Neural progenitor cell (in vitro differentiated cells): Measurements from ENCODE around the gene CGN. TPM values are rescaled to one million over a fixed set of nuclear protein-coding genes. Genes with fewer than 3 reads are reported as not detected.

Experiments used
- DNase-seq: peaks from one replicate; pipeline ENCODE4 v3.0.0-alpha.2; 2016; ENCODE audit warnings: low spot score
- H2AFZ ChIP-seq: fragments of 200-600 bp; sonication (generic); replicated peaks from 2 replicates; pipeline ENCODE4 v1.6.1; 2016; ENCODE audit warnings: antibody characterized with exemption
- H3F3A ChIP-seq: fragments of 200-600 bp; sonication (generic); 2 replicates; pipeline ENCODE4 v1.6.1; 2016; ENCODE audit warnings: antibody characterized with exemption, low read depth
- H3K27ac ChIP-seq: fragments of 200-600 bp; sonication (generic); 2 replicates; pipeline ENCODE4 v1.5.1; 2016; ENCODE audit warnings: mild to moderate bottlenecking
- H3K27me3 ChIP-seq: fragments of 200-600 bp; sonication (generic); 2 replicates; pipeline ENCODE4 v1.6.1; 2016; ENCODE audit warnings: mild to moderate bottlenecking, moderate library complexity
- H3K36me3 ChIP-seq: fragments of 200-600 bp; sonication (generic); 2 replicates; pipeline ENCODE4 v1.5.1; 2016
- H3K4me1 ChIP-seq: fragments of 200-600 bp; sonication (generic); 2 replicates; pipeline ENCODE4 v1.6.1; 2016; ENCODE audit warnings: mixed run types
- H3K4me2 ChIP-seq: fragments of 200-600 bp; sonication (generic); 2 replicates; pipeline ENCODE4 v1.6.1; 2016
- H3K4me3 ChIP-seq: fragments of 200-600 bp; sonication (generic); 2 replicates; pipeline ENCODE4 v1.5.1; 2016
- H3K79me2 ChIP-seq: fragments of 200-600 bp; sonication (generic); 2 replicates; pipeline ENCODE4 v1.6.1; 2016; ENCODE audit warnings: low read depth
- H3K9ac ChIP-seq: fragments of 200-600 bp; sonication (generic); 2 replicates; pipeline ENCODE4 v1.6.1; 2016
- H3K9me3 ChIP-seq: fragments of 200-600 bp; sonication (generic); 2 replicates; pipeline ENCODE4 v1.5.1; 2016; ENCODE audit warnings: low read depth
- H4K20me1 ChIP-seq: fragments of 200-600 bp; sonication (generic); 2 replicates; pipeline ENCODE4 v1.6.1; 2016; ENCODE audit warnings: low read depth
- H3K27ac Mint-ChIP-seq: 3 replicates; pipeline ENCODE4 v1.8.0; 2021; ENCODE audit warnings: mixed read lengths
- H3K27me3 Mint-ChIP-seq: 2 replicates; pipeline ENCODE4 v1.8.0; 2022; ENCODE audit warnings: low read depth, mild to moderate bottlenecking, inconsistent platforms, moderate library complexity, mixed read lengths; ENCODE audit not compliant: insufficient read depth
- H3K36me3 Mint-ChIP-seq: 3 replicates; pipeline ENCODE4 v1.8.0; 2021; ENCODE audit warnings: mixed read lengths
- H3K4me1 Mint-ChIP-seq: 3 replicates; pipeline ENCODE4 v1.8.0; 2021; ENCODE audit warnings: mixed read lengths
- H3K4me3 Mint-ChIP-seq: 3 replicates; pipeline ENCODE4 v1.8.0; 2021; ENCODE audit warnings: mild to moderate bottlenecking, moderate library complexity, mixed read lengths
- H3K9me3 Mint-ChIP-seq: 3 replicates; pipeline ENCODE4 v1.8.0; 2020; ENCODE audit warnings: mixed read lengths
- EZH2 ChIP-seq: fragments of 200-600 bp; sonication (generic); IDR thresholded peaks from 2 replicates; pipeline ENCODE4 v1.6.1; 2017; ENCODE audit warnings: antibody characterized with exemption, mild to moderate bottlenecking, moderate library complexity
- EZH2phosphoT487 ChIP-seq: fragments of 200-600 bp; sonication (generic); IDR thresholded peaks from 2 replicates; pipeline ENCODE4 v1.6.1; 2017; ENCODE audit warnings: antibody characterized with exemption
- total RNA-seq: library from RNA; depleted of rRNA; stranded (reverse); fragments of >200 nt; gene quantifications from 2 replicates; pipeline ENCODE4 v1.2.3, GENCODE V29; 2015; ENCODE audit warnings: low replicate concordance
- TF ChIP-seq, protein P1 (sequence below): fragments of 200-600 bp; sonication (generic); IDR thresholded peaks from 2 replicates; pipeline ENCODE4 v1.5.1; 2017; ENCODE audit warnings: antibody characterized with exemption, mild to moderate bottlenecking

Gene CGN
- total RNA-seq, 1 donor from 2014 or later, result 5.4 TPM

DNA sequence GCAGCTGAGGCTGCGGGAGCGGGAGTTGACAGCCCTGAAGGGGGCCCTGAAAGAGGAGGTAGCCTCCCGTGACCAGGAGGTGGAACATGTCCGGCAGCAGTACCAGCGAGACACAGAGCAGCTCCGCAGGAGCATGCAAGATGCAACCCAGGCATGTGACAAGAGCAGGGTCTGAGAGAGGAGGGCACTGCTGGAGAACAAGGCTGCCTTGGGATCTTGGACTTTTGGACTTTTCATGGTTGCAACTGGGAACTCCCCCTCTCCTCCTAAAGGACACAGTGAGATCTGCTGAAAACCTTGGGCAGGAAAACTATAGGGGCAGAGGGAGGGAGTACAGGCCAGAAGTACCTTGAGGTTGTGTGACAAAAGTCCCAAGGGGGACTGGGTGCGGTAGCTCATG is 13.5 kb downstream of the CGN start:
- DNase-seq, result no peak
- no peak overlapping the region for H2AFZ ChIP-seq
- H3K4me2 ChIP-seq, result no peak overlapping the region
- no peaks in the 10 kb centered on the region for H3K27me3 ChIP-seq
- no peak overlapping the region for H3K27ac ChIP-seq
- H3K36me3 ChIP-seq, result no peaks in the 10 kb centered on the region
- H3K4me3 Mint-ChIP-seq, result no peak overlapping the region
- H3K36me3 Mint-ChIP-seq, result peaks cover 4% of the 10 kb centered on the region
- no peak overlapping the region for H3K4me3 ChIP-seq
- no peaks in the 10 kb centered on the region for H3K9me3 Mint-ChIP-seq
- H3K4me1 ChIP-seq, result no peaks in the 10 kb centered on the region
- no peaks in the 10 kb centered on the region for H3K4me1 Mint-ChIP-seq
- peaks cover 13% of the 10 kb centered on the region for H3K27me3 Mint-ChIP-seq
- H3K9ac ChIP-seq, result no peak overlapping the region
- H3K79me2 ChIP-seq, result no peaks in the 10 kb centered on the region
- H3K27ac Mint-ChIP-seq, result no peak overlapping the region
- H4K20me1 ChIP-seq, result no peaks in the 10 kb centered on the region
- H3F3A ChIP-seq, result no peaks in the 10 kb centered on the region
- TF ChIP-seq EZH2 (no peak), EZH2phosphoT487 (no peak)
- TF ChIP-seq, protein P1, sequence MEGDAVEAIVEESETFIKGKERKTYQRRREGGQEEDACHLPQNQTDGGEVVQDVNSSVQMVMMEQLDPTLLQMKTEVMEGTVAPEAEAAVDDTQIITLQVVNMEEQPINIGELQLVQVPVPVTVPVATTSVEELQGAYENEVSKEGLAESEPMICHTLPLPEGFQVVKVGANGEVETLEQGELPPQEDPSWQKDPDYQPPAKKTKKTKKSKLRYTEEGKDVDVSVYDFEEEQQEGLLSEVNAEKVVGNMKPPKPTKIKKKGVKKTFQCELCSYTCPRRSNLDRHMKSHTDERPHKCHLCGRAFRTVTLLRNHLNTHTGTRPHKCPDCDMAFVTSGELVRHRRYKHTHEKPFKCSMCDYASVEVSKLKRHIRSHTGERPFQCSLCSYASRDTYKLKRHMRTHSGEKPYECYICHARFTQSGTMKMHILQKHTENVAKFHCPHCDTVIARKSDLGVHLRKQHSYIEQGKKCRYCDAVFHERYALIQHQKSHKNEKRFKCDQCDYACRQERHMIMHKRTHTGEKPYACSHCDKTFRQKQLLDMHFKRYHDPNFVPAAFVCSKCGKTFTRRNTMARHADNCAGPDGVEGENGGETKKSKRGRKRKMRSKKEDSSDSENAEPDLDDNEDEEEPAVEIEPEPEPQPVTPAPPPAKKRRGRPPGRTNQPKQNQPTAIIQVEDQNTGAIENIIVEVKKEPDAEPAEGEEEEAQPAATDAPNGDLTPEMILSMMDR, result no peak
- no peaks in the 10 kb centered on the region for H3K9me3 ChIP-seq

DNA sequence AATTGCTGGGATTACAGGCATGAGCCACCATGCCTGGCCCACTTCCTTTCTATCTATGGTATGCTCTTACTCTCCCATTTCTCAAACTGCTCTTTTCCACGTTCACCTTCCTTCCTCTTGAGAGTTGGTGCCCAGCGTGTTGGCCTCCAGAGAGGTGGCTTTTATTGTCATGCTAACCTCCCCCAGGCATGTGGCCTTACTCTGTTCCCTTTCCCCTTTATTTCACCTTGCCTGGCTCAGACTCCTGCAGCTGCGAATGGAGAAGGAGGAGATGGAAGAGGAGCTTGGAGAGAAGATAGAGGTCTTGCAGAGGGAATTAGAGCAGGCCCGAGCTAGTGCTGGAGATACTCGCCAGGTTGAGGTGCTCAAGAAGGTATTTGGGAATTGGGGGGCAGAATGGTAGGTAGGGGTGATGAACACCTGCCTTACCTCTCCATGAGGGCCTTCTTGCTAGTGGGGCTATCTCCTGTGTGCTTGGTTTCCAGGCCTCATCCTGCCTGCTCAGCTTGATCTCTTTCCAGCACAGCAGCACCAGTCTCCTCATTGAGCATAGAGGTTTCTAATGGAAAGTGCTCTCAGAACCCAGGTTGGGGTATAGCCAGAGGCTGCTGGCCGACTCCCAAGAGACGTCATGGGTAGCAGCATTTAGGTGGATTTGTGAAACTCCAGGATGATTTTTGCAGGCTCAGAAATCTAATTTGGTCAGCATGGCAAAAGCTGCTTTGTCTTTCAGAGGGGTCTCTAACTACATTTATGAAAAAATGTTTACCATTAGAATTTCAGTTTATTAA is 15.7 kb downstream of the CGN start:
- Histone ChIP-seq H3K79me2 (no peaks in the 10 kb centered on the region), H3K27me3 (no peaks in the 10 kb centered on the region), H3K4me1 (no peaks in the 10 kb centered on the region), H3K36me3 (no peaks in the 10 kb centered on the region), H3F3A (no peaks in the 10 kb centered on the region), H3K27ac (no peak overlapping the region), H3K9me3 (no peaks in the 10 kb centered on the region), H3K4me2 (no peak overlapping the region), H3K9ac (no peak overlapping the region), H2AFZ (no peak overlapping the region), H4K20me1 (no peaks in the 10 kb centered on the region), H3K4me3 (no peak overlapping the region)
- TF ChIP-seq EZH2phosphoT487, result no peak
- TF ChIP-seq, protein P1, result no peak
- TF ChIP-seq EZH2, result no peak
- Mint-ChIP-seq H3K27ac (no peak overlapping the region), H3K36me3 (peaks cover 3% of the 10 kb centered on the region), H3K9me3 (no peaks in the 10 kb centered on the region), H3K27me3 (peaks cover 5% of the 10 kb centered on the region), H3K4me3 (no peak overlapping the region), H3K4me1 (peaks cover 1% of the 10 kb centered on the region)
- no peak for DNase-seq

DNA sequence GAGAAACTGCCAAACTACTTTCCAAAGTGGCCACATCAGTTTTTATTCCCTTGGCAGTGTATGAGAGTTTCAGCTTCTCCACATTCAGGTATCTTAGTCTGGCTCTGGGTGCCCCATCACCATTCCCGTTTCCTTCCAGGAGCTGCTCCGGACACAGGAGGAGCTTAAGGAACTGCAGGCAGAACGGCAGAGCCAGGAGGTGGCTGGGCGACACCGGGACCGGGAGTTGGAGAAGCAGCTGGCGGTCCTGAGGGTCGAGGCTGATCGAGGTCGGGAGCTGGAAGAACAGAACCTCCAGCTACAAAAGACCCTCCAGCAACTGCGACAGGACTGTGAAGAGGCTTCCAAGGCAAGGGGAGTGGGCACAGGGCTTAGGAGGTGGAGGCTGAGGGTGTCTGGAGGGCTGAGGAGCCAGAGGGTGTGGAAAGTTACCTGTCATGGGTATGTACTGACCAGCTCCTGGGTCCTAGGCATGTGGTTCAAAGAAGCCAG is 18.1 kb downstream of the CGN start:
- Mint-ChIP-seq H3K36me3 (peaks cover 3% of the 10 kb centered on the region), H3K9me3 (no peaks in the 10 kb centered on the region), H3K4me1 (peaks cover 17% of the 10 kb centered on the region), H3K4me3 (no peak overlapping the region), H3K27ac (no peak overlapping the region), H3K27me3 (peaks cover 5% of the 10 kb centered on the region)
- Histone ChIP-seq H3K4me2 (no peak overlapping the region), H4K20me1 (no peaks in the 10 kb centered on the region), H3K9me3 (no peaks in the 10 kb centered on the region), H3F3A (no peaks in the 10 kb centered on the region), H3K36me3 (no peaks in the 10 kb centered on the region), H3K27ac (no peak overlapping the region), H3K4me3 (no peak overlapping the region), H3K9ac (no peak overlapping the region), H2AFZ (no peak overlapping the region), H3K27me3 (no peaks in the 10 kb centered on the region), H3K4me1 (no peaks in the 10 kb centered on the region), H3K79me2 (no peaks in the 10 kb centered on the region)
- TF ChIP-seq, protein P1, result no peak
- TF ChIP-seq EZH2 (no peak), EZH2phosphoT487 (no peak)
- no peak for DNase-seq
